WERI-Rb-1 (cell line): Measurements from ENCODE around the gene TXNRD3.

Source experiments
- DNase-seq: peaks from one replicate; pipeline ENCODE4 v3.0.0-alpha.2; 2020
- H3K27ac ChIP-seq: fragments of 250-450 bp; sonication (Bioruptor Pico); 2 replicates; pipeline ENCODE4 v1.5.1; 2020; ENCODE audit warnings: mild to moderate bottlenecking, moderate library complexity
- H3K27me3 ChIP-seq: fragments of 250-450 bp; sonication (Bioruptor Pico); 2 replicates; pipeline ENCODE4 v1.5.1; 2021; ENCODE audit warnings: mild to moderate bottlenecking, low read depth, moderate library complexity; ENCODE audit not compliant: insufficient read depth, severe bottlenecking
- H3K36me3 ChIP-seq: fragments of 250-450 bp; sonication (Bioruptor Pico); 2 replicates; pipeline ENCODE4 v1.5.1; 2020; ENCODE audit warnings: mild to moderate bottlenecking, moderate library complexity
- H3K4me3 ChIP-seq: 2 replicates; pipeline ENCODE4 v1.5.1; 2011; ENCODE audit warnings: low read depth, mild to moderate bottlenecking, control low read depth, low read length
- H3K9me3 ChIP-seq: fragments of 250-450 bp; sonication (Bioruptor Pico); 2 replicates; pipeline ENCODE4 v1.5.1; 2021; ENCODE audit warnings: mild to moderate bottlenecking, moderate library complexity; ENCODE audit not compliant: severe bottlenecking
- TF ChIP-seq, protein P1 (sequence below): IDR thresholded peaks from 2 replicates; pipeline ENCODE4 v1.5.1; 2011; ENCODE audit warnings: low read depth, mild to moderate bottlenecking, control low read depth, inconsistent platforms, low read length

The TXNRD3 gene

DNA sequence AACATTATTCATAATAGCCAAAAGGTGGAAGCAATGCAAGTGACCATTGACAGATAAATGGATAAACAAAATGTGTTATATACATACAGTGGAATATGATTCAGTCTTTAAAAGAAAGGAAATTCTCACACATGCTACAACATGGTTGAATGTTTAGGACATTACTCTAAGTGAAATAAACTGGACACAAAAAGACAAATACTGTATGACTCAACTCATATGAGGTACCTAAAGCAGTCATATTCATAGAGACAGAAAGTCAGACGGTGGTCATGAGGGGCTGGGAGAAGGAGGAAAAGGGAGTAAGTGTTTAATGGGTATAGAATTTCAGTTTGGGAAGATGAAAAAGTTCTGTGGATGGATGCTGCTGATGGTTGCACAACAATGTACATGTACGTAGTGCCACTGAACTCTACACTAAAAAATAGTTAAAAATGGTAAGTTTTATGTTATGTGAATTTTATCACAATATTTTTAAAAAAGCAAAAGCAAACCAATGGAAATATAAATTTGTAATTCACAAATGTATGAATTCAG is 5.3 kb downstream of the TXNRD3 start:
- Histone ChIP-seq H3K36me3 (peaks cover under 1% of the 10 kb centered on the region; the same call in 1 of the 2 replicates), H3K9me3 (no peaks in the 10 kb centered on the region), H3K27ac (no peak overlapping the region), H3K27me3 (no peaks in the 10 kb centered on the region), H3K4me3 (no peak overlapping the region)
- TF ChIP-seq, protein P1, sequence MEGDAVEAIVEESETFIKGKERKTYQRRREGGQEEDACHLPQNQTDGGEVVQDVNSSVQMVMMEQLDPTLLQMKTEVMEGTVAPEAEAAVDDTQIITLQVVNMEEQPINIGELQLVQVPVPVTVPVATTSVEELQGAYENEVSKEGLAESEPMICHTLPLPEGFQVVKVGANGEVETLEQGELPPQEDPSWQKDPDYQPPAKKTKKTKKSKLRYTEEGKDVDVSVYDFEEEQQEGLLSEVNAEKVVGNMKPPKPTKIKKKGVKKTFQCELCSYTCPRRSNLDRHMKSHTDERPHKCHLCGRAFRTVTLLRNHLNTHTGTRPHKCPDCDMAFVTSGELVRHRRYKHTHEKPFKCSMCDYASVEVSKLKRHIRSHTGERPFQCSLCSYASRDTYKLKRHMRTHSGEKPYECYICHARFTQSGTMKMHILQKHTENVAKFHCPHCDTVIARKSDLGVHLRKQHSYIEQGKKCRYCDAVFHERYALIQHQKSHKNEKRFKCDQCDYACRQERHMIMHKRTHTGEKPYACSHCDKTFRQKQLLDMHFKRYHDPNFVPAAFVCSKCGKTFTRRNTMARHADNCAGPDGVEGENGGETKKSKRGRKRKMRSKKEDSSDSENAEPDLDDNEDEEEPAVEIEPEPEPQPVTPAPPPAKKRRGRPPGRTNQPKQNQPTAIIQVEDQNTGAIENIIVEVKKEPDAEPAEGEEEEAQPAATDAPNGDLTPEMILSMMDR, result no peak
- DNase-seq, result no peak

DNA sequence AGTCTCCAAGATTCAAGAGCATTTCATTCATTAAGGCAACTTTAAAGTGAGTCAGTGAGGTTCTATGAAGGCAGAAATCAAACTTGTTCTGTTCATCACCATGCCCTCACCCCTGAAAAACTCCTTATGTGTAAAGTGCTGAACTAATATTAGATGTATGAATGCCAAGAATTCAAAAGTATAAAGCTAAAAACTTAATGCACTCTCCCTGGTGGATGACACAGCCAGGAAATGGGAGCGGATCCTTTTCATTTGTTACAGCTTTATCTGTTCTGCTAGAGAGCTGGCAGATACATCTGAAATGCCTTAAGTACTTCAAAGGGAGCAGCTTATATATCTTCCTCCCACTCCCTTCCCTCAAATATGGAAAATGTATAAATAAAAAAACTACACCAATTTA is 8.2 kb downstream of the TXNRD3 start:
- TF ChIP-seq, protein P1, result no peak
- no peaks in the 10 kb centered on the region for H3K9me3 ChIP-seq
- H3K27me3 ChIP-seq, result no peaks in the 10 kb centered on the region
- no peak overlapping the region for H3K27ac ChIP-seq
- no peak for DNase-seq
- H3K36me3 ChIP-seq, result peaks cover 15% of the 10 kb centered on the region
- H3K4me3 ChIP-seq, result no peak overlapping the region

DNA sequence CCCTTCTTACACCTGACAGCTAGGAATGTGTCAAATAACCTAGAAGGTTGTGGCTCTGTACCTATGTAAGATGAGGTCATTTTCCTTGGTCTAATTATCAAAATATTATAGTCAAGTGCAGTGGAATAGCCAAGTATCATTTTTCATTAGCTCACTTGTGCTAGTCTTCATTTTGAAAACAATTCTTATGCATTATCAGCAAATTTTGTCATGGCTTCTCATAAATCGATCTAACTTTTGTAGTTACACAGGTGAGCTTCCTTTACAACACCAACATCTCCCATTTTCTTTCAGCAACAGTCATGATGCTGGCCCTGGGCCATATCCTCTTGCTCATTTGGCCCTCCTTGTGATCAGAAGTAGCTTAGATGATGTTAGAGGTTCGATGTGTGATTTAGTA is 10.3 kb downstream of the TXNRD3 start:
- Histone ChIP-seq H3K4me3 (no peak overlapping the region), H3K36me3 (peaks cover 16% of the 10 kb centered on the region), H3K27me3 (no peaks in the 10 kb centered on the region), H3K27ac (no peak overlapping the region), H3K9me3 (no peaks in the 10 kb centered on the region)
- TF ChIP-seq, protein P1, result no peak
- DNase-seq, result no peak

GRCh38 chr3:126638790-126639189 is 16.1 kb downstream of the TXNRD3 start:
- DNase-seq, result no peak
- TF ChIP-seq, protein P1, result no peak
- H3K27ac ChIP-seq, result no peak overlapping the region

DNA sequence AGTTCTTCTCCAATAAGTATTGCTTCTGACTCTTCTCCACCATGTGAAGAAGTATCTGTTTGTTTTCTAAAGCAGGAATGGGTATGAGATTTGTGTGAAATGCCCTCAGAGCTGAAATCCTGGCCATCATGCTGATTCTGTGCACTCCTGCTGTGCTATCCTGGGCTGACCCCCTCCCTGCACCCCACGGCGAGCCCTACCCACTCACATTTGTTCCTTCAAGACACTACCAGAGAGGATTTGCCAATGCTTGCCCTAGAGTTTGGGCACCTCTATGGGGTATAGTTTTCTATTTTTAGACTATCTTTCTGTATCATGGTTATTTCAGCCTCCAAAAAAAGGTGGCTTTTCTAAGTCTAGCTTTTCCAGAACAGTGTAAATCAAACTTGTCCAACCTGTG is 18.5 kb downstream of the TXNRD3 start:
- Histone ChIP-seq H3K9me3 (no peaks in the 10 kb centered on the region), H3K27ac (no peak overlapping the region), H3K27me3 (no peaks in the 10 kb centered on the region), H3K36me3 (peaks cover 19% of the 10 kb centered on the region), H3K4me3 (no peak overlapping the region)
- no peak for DNase-seq
- TF ChIP-seq, protein P1, result no peak

More at GRCh38 chr3:126638790-126639189, 16.1 kb downstream of the TXNRD3 start:
- Histone ChIP-seq H3K36me3 (peaks cover 25% of the 10 kb centered on the region), H3K4me3 (no peak overlapping the region), H3K27me3 (no peaks in the 10 kb centered on the region), H3K9me3 (no peaks in the 10 kb centered on the region)

GRCh38 chr3:126634803-126635202 is 20.1 kb downstream of the TXNRD3 start:
- H3K4me3 ChIP-seq, result no peak overlapping the region
- H3K36me3 ChIP-seq, result peaks cover 19% of the 10 kb centered on the region
- DNase-seq, result no peak
- no peaks in the 10 kb centered on the region for H3K9me3 ChIP-seq
- H3K27me3 ChIP-seq, result no peaks in the 10 kb centered on the region
- TF ChIP-seq, protein P1, result no peak
- H3K27ac ChIP-seq, result no peak overlapping the region
